DMS 273 treated with DMSO at 0.1 percent for 48 hours (cell line): Measurements from ENCODE around the gene OR8I2.
"Not testable (repeated sequence)": the region's sequence is repeated elsewhere in the genome, so short reads cannot be mapped to it uniquely, and the experiment has no call there.

ENCODE experiments used
- DNase-seq: peaks from one replicate; lab custom pipeline; 2025; lab: John Stamatoyannopoulos, UW

The OR8I2 gene

GRCh38 chr11:56093008-56093407 is at the start of gene OR8I2:
TSS of gene OR8I2 (plus strand) at chr11:56093308. CDS start at chr11:56093308, 0 bp downstream.
- DNase-seq: no peak

GRCh38 chr11:56045538-56045937 is 47.6 kb upstream of the OR8I2 start:
- DNase-seq: no peak

GRCh38 chr11:56048480-56048879 is 44.6 kb upstream of the OR8I2 start:
- DNase-seq: no peak

- no peak for DNase-seq
Measured at GRCh38 chr11:56049487-56049886, 43.6 kb upstream of the OR8I2 start.

- not testable (repeated sequence) for DNase-seq
Measured at GRCh38 chr11:56056366-56056765, 36.7 kb upstream of the OR8I2 start.

DNA sequence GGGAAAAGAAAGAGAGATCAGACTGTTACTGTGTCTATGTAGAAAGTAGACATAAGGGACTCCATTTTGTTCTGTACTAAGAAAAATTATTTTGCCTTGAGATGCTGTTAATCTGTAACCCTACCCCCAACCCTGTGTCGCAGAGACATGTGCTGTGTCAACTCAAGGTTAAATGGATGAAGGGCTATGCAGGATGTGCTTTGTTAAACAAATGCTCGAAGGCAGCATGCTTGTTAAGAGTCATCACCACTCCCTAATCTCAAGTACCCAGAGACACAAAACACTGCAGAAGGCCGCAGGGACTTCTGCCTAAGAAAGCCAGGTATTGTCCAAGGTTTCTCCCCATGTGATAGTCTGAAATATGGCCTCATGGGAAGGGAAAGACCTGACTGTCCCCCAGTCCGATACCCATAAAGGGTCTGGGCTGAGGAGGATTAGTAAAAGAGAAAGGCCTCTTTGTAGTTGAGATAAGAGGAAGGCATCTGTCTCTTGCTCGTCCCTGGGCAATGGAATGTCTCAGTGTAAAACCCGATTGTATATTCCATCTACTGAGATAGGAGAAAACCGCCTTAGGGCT is 35.4 kb upstream of the OR8I2 start:
- not testable (repeated sequence) for DNase-seq

DNA sequence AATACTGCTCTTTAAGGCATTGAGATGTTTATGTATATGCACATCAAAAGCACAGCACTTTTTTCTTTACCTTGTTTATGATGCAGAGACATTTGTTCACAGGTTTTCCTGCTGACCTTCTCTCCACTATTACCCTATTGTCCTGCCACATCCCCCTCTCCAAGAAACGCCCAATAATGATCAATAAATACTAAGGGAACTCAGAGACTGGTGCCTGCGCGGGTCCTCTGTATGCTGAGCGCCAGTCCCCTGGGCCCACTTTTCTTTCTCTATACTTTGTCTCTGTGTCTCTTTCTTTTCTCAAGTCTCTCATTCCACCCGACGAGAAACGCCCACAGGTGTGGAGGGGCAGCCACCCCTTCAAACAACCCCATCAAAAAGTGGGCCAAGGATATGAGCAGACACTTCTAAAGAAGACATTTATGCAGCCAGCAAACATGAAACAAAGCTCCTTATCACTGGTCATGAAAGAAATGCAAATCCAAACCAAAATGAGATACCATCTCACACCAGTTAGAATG is 34.8 kb upstream of the OR8I2 start:
- not testable (repeated sequence) for DNase-seq

DNA sequence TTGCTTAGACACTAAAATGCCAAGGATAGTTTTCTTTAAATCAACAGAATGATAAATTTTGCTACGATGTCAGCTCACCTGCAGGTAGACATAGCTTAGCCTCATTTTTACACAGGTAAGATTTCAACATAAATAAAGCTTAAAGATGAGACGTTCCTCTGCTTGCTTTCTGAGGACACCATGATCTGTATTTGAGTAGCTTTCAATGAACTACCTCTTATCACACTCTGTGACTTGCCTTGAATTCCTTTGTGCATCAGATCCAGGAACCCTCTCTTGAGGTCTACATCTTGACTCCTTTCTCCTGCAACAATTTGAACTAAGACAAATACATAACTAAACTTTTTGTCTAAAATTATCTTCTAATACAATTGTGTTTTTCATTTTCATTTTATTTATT is 26.1 kb upstream of the OR8I2 start:
- DNase-seq: no peak

- no peak for DNase-seq
Measured at GRCh38 chr11:56089697-56090096, 3.4 kb upstream of the OR8I2 start.

DNA sequence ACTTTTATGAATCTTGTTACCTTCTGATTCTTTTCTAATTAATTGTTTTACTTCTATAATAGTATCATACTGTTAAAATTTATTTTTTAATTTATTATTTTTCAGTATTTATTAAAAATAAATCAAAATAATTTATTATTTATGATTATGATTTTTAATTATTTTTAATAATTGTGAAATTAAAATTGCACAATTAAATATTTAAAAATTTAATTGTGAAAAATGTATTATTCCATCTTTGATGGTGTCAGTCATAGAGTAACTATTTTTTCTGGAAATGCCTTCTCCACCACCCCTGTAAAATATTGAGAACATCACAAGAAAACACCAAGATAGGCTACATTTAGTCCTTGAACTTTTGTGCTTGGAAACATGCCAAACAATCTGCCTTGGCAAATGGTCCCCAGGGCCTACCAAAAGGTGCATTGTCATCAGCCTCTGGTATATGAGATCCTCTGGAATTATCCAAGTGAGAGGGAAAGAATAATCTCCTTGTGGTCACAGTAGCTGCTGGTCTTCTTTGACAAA is 10.2 kb downstream of the OR8I2 start, which contains the start of gene OR8H2:
Gene OR8H2, plus strand, starts transcription at position 478 of the 528 bp plus-strand sequence. CDS start 1,356 bp downstream, outside the sequence.
- DNase-seq: no peak

DNA sequence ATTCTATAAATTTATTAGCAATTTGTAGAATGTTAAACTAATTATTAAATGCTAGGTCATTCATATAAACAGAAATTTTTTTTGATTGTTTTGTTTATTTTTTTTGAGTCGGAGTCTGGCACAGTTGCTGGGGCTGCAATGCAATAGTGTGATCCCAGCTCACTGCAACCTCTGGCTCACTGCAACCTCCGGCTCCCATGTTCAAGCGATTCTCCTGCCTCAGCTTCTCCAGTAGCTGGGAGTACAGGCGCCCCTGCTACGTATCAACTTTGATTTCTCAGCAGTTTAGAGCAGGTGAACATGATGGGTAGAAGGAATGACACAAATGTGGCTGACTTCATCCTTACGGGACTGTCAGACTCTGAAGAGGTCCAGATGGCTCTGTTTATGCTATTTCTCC is 29.0 kb downstream of the OR8I2 start, which contains the start of gene OR8H3:
Gene OR8H3, plus strand, starts transcription at position 301 of the 400 bp plus-strand sequence. Its CDS starts 0 bp downstream, at position 301.
- DNase-seq: no peak

DNA sequence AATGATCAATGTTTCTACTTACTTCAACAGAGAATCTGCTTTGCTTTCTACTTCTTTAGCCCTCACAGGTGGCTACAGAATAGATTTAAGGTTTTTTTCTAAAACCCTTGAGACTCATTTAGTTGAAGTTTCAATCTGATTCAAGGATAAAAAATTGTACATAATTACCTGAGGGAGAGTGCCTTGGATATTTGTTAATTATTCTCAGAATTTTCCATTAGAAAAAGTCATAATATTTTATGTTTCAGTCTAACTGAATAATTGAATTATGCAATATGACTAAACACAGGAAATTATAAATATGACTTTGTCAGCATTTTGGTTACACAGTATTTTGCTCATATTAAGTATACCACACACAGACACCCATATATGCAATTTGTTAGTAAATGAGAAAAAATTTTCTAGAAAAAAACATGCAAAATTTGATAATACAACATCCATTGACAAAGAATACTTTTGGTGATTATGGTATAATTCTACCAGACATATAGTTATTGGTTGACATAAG is 47.1 kb downstream of the OR8I2 start, which contains the start of gene OR8J3:
Gene OR8J3, minus strand, starts transcription at position 51 of the 511 bp plus-strand sequence. CDS start 2,483 bp downstream, outside the sequence.
- DNase-seq: no peak

- not testable (repeated sequence) for DNase-seq
Measured at GRCh38 chr11:56143681-56144080, 50.6 kb downstream of the OR8I2 start.
